GM18873 (cell line): ENCODE data around the gene MACROD1.

Source experiments
- ATAC-seq: cut with Tn5 transposase; IDR thresholded peaks from one replicate; pipeline ENCODE4 v1.9.1; 2021; ENCODE audit warnings: mild to moderate bottlenecking, moderate library complexity, moderate number of reproducible peaks; ENCODE audit not compliant: unreplicated experiment, low FRiP score

The MACROD1 gene

GRCh38 chr11:64156235-64157011 lies 9.5 kb downstream of the MACROD1 start:
- no peak for ATAC-seq

- ATAC-seq: no peak
These were observed 12.1 kb downstream of the MACROD1 start for GRCh38 chr11:64153812-64154211.

GRCh38 chr11:64152841-64153691 lies 12.8 kb downstream of the MACROD1 start:
- ATAC-seq: no peak

- ATAC-seq: no peak
These were observed 14.6 kb downstream of the MACROD1 start for GRCh38 chr11:64151337-64151736.

GRCh38 chr11:64150481-64151239 lies 15.3 kb downstream of the MACROD1 start:
- ATAC-seq: no peak

GRCh38 chr11:64150051-64150450 lies 15.9 kb downstream of the MACROD1 start:
- ATAC-seq: no peak

- no peak for ATAC-seq
These were observed 16.8 kb downstream of the MACROD1 start for GRCh38 chr11:64148917-64149617.

- no peak for ATAC-seq
These were observed 17.5 kb downstream of the MACROD1 start for GRCh38 chr11:64148226-64148916.

GRCh38 chr11:64146036-64146955 lies 19.6 kb downstream of the MACROD1 start:
- no peak for ATAC-seq

GRCh38 chr11:64144587-64145472 lies 21.1 kb downstream of the MACROD1 start:
- ATAC-seq: no peak

GRCh38 chr11:64141081-64141783 lies 24.7 kb downstream of the MACROD1 start:
- ATAC-seq: no peak

- no peak for ATAC-seq
These were observed 25.8 kb downstream of the MACROD1 start for GRCh38 chr11:64140082-64140481.

GRCh38 chr11:64139049-64139448 lies 26.9 kb downstream of the MACROD1 start:
- ATAC-seq: no peak

GRCh38 chr11:64138398-64138797 lies 27.5 kb downstream of the MACROD1 start:
- ATAC-seq: no peak

- ATAC-seq: no peak
These were observed 29.0 kb downstream of the MACROD1 start for GRCh38 chr11:64136765-64137441.

GRCh38 chr11:64135711-64136110 lies 30.2 kb downstream of the MACROD1 start:
- ATAC-seq: no peak

- no peak for ATAC-seq
These were observed 30.9 kb downstream of the MACROD1 start for GRCh38 chr11:64134963-64135362.
